GM19395 (cell line): ENCODE results near the gene CMTM5.
"Not testable (repeated sequence)": the region's sequence is repeated elsewhere in the genome, so short reads cannot be mapped to it uniquely, and the experiment has no call there.

ENCODE experiments used
- ATAC-seq: cut with Tn5 transposase; IDR thresholded peaks from one replicate; pipeline ENCODE4 v1.9.1; 2021; ENCODE audit warnings: mild to moderate bottlenecking, moderate library complexity; ENCODE audit not compliant: unreplicated experiment

CMTM5 gene

DNA sequence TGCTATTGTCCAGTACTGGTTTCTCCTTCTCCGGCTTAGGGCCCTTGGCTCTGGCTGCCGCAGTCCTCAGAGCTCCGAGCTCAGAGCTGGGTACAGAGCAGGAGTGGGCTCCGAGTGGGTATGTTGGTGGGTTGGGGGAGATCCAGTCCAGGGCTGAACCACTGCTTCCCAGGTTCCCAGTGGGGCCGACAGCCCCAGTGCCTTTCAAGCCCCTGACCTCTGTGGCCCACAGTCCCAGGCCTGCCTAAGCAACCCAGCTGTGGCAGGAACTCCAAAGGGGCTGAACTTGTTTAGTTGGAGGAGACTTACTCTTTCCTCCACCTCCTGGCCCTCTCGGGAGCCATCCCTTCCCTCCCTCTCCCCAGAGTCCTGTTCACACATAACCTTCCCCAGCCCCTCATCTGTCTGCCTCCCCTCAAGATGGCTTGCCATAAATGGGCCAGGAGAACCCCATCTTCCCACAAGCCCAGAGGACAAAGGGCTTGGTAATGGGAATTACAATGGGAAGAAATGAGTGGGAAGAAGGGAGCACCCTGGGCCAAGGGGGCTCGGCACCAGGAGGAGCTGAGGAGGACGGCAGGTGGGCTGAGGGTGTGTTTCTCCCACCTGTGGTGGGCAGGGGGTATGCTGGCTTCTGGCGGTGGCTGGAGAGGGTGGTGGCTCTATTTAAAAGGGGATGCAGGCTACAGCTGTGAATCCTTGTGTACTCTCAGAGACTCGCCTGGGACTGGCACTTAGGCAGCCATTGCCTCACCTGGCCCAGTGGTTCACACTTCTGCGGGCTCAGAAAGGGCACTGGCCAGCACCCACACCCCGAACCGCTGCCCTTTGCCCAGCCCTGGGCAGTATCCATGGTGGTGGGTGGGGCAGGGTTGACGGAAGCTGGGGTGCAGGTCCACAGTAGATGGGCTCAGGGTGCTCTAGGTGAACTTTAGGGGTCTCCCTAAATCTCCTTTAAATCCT, 35.0 kb downstream of the CMTM5 start:
- ATAC-seq: no peak

- ATAC-seq: no peak
These were observed 36.8 kb downstream of the CMTM5 start for GRCh38 chr14:23413681-23414080.

GRCh38 chr14:23414254-23414653, 37.4 kb downstream of the CMTM5 start:
- ATAC-seq: no peak

- ATAC-seq: no peak
These were observed 38.3 kb downstream of the CMTM5 start for GRCh38 chr14:23414906-23415820.

GRCh38 chr14:23415821-23416778, 39.3 kb downstream of the CMTM5 start:
- no peak for ATAC-seq

DNA sequence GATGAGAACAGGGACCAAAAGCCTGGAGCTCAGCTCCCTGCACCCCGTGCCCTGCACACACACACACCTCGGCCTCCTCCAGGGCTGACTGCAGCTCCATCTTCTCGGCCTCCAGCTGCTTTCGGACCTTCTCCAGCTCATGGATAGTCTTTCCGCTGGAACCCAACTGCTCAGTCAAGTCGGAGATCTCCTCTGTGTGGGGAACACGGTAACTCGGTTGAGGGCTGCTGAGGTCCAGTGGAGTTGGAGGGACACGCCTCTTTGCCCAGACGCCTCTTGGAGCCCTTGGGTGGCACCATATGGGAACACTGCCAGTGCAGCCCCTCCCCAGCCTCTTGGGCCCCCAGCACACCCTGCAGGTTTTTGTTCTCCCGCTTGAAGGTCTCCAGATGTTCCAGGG, 40.0 kb downstream of the CMTM5 start:
- no peak for ATAC-seq

GRCh38 chr14:23417269-23417668, 40.4 kb downstream of the CMTM5 start:
- ATAC-seq: not testable (repeated sequence)

- ATAC-seq: no peak
These were observed 41.2 kb downstream of the CMTM5 start for GRCh38 chr14:23418021-23418420.

DNA sequence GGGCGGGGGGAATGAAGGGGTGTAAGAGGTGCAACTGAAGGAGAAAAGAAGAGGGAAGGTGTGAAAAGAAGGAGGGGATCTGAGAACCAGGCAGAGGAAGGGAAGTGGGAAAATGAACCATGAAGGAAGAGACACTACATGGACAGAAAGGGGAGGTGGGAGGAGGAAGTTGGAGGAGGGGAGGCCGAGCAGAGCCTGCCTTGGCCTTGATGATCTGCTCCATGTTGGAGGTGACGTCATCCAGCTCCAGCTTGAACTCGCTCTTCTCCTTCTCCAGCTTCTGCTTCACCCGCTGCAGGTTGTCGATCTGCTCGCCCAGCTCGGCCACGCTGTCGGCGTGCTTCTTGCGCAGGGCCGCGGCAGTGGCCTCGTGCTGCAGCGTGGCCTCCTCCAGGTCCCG, 42.8 kb downstream of the CMTM5 start:
- ATAC-seq: not testable (repeated sequence)

- ATAC-seq: no peak
These were observed 44.7 kb downstream of the CMTM5 start for GRCh38 chr14:23421594-23421993.

GRCh38 chr14:23423657-23424056, 46.8 kb downstream of the CMTM5 start:
- ATAC-seq: no peak

DNA sequence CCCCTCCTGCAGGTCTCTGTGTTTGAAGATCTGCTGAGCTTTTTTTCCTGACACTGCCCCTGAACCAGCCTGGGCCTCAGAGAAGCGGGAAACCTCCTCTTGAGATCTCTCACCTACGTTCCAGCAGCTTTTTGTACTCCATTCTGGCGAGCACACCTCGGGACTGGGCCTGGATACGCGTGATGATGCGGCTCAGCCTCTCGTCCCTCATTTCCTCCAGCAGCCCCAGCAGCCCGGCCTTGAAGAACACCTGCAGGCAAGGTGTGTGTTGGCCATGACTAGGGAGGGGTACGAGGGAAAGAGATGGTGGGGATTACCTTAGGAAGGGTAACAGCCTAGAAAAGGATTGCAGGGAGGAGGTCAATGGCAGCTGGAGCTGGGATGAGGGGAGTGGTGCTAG, 48.3 kb downstream of the CMTM5 start:
- ATAC-seq: no peak

DNA sequence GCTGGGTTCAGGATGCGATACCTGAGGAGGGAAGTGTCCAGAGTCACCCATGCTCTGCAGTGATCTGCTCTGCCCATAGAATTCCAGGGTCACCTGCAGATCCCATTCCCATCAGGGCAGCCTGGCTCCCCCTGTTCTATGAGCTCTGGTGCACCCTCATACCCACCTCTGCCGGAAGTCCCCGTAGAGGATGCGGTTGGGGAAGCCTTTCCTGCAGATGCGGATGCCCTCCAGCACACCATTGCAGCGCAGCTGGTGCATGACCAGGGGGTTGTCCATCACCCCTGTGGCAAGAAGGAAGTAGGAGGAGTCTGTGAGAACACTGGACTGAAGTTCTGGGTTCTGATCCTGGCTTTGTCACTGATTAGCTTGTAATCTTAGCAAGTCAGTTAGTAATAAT, 49.0 kb downstream of the CMTM5 start:
- ATAC-seq: not testable (repeated sequence)

GRCh38 chr14:23428686-23429495, 52.0 kb downstream of the CMTM5 start:
- no peak for ATAC-seq
